T-helper 1 cell (primary cell): Measurements from ENCODE around the gene INPP5J.
"Not testable (repeated sequence)": the region's sequence is repeated elsewhere in the genome, so short reads cannot be mapped to it uniquely, and the experiment has no call there.

ENCODE experiments used
- DNase-seq, 5 donors: peaks; one replicate each; pipeline ENCODE4 v3.0.0-alpha.2; 2012 to 2020

The INPP5J gene

GRCh38 chr22:31151872-31152271, 29.1 kb downstream of the INPP5J start:
- DNase-seq, result no peak

- no peak for DNase-seq
These were observed 30.6 kb downstream of the INPP5J start for GRCh38 chr22:31153357-31153756.

- DNase-seq, result no peak
These were observed 32.2 kb downstream of the INPP5J start for GRCh38 chr22:31154975-31155374.

- no peak for DNase-seq
These were observed 32.7 kb downstream of the INPP5J start for GRCh38 chr22:31155422-31155821.

- peak in 1 of 5 donors; percentile 4 for DNase-seq
These were observed 37.7 kb downstream of the INPP5J start for GRCh38 chr22:31160328-31160978.

GRCh38 chr22:31161386-31161785, 38.6 kb downstream of the INPP5J start:
- no peak for DNase-seq

GRCh38 chr22:31162015-31162765, 39.4 kb downstream of the INPP5J start:
- DNase-seq, result no peak

- no peak for DNase-seq
These were observed 48.2 kb downstream of the INPP5J start for GRCh38 chr22:31170971-31171370.

GRCh38 chr22:31171734-31172133, 49.0 kb downstream of the INPP5J start:
- DNase-seq, result not testable (repeated sequence)

GRCh38 chr22:31173386-31174145, 50.8 kb downstream of the INPP5J start:
- DNase-seq, result peak in 1 of 5 donors; percentile 7

GRCh38 chr22:31176923-31177322, 54.2 kb downstream of the INPP5J start:
- DNase-seq, result no peak

GRCh38 chr22:31177420-31178162, 54.8 kb downstream of the INPP5J start:
- no peak for DNase-seq

- DNase-seq, result no peak
These were observed 56.1 kb downstream of the INPP5J start for GRCh38 chr22:31178859-31179258.

GRCh38 chr22:31179345-31179744, 56.6 kb downstream of the INPP5J start:
- no peak for DNase-seq

GRCh38 chr22:31184015-31184414, 61.2 kb downstream of the INPP5J start:
- no peak for DNase-seq
